Measurements from ENCODE around the gene GINS2. TPM values are rescaled to one million over a fixed set of nuclear protein-coding genes. Genes with fewer than 3 reads are reported as not detected.

Gene GINS2
- total RNA-seq (1 to 10 TPM in 3 of 7 donors, under 1 TPM in 4; 0.23 to 1.6 (median 0.95) TPM), polyA plus RNA-seq (1 to 10 TPM; 1.4 to 1.6 TPM)
- long read RNA-seq, donor 1, transcript GINS2-201 (5 exons, 2,673 nt), result major isoform, 8 of 8 reads
- long read RNA-seq, donor 1, partial matches to known transcripts, result 0 of 8 reads
- long read RNA-seq, donor 1, other reads (novel, unspliced or antisense), result 0 of 8 reads
- long read RNA-seq, donor 2, transcript GINS2-201 (5 exons, 2,673 nt), result major isoform, 56 of 56 reads
- long read RNA-seq, donor 2, partial matches to known transcripts, result 0 of 56 reads
- long read RNA-seq, donor 2, other reads (novel, unspliced or antisense), result 0 of 56 reads
- long read RNA-seq, donor 3, partial matches to known transcripts, result 0 of 2 reads
- long read RNA-seq, donor 3, other reads (novel, unspliced or antisense), result 0 of 2 reads

GRCh38 chr16:85688586-85689284 is at the start of gene GINS2:
Gene GINS2 (minus strand): TSS chr16:85688954. CDS start chr16:85688898, 56 bp downstream.
- Histone ChIP-seq H3K4me1 (ENCODE audit: insufficient read depth) (peaks cover 5% of the 10 kb centered on the region), H3K9me3 (no peaks in the 10 kb centered on the region), H3K4me3 (peak within 1 kb of the TSS; percentile 55), H3K27me3 (no peaks in the 10 kb centered on the region), H3K36me3 (no peaks in the 10 kb centered on the region), H3K27ac (no peak within 1 kb of the TSS)
- DNase-seq, result peak; percentile 86 to 91 (median 88)
- 1 to 2% (median 1%) methylated on average over 62 to 86 of the region's 86 CpGs for WGBS, 3 donors
- intact Hi-C loops (cut with DNase I), result no loop called here
- TF ChIP-seq POLR2A (IDR thresholded peaks at IDR 0.05) (no peak), EP300 (IDR thresholded peaks at IDR 0.05) (no peak)

GRCh38 chr16:85736921-85737320 is 48.2 kb upstream of the GINS2 start:
- Histone ChIP-seq H3K36me3 (no peaks in the 10 kb centered on the region), H3K9me3 (no peaks in the 10 kb centered on the region), H3K4me1 (ENCODE audit: insufficient read depth) (no peaks in the 10 kb centered on the region), H3K4me3 (no peak overlapping the region), H3K27ac (no peak overlapping the region), H3K27me3 (no peaks in the 10 kb centered on the region)
- TF ChIP-seq EP300 (IDR thresholded peaks at IDR 0.05), result no peak
- TF ChIP-seq POLR2A (IDR thresholded peaks at IDR 0.05), result no peak
- no peak for TF ChIP-seq CTCF (IDR thresholded peaks at IDR 0.05)
- whole genome bisulfite sequencing, 3 donors, result 86 to 93% (median 87%) methylated on average over 9 of the region's 9 CpGs
- DNase-seq, result no peak
- intact Hi-C loops (cut with DNase I), result no loop called here

GRCh38 chr16:85735946-85736345 is 47.2 kb upstream of the GINS2 start:
- Histone ChIP-seq H3K27me3 (no peaks in the 10 kb centered on the region), H3K4me3 (no peak overlapping the region), H3K9me3 (no peaks in the 10 kb centered on the region), H3K36me3 (no peaks in the 10 kb centered on the region), H3K27ac (no peak overlapping the region), H3K4me1 (ENCODE audit: insufficient read depth) (no peaks in the 10 kb centered on the region)
- intact Hi-C loops (cut with DNase I), result no loop called here
- TF ChIP-seq CTCF (IDR thresholded peaks at IDR 0.05), result no peak
- no peak for TF ChIP-seq POLR2A (IDR thresholded peaks at IDR 0.05)
- no peak for TF ChIP-seq EP300 (IDR thresholded peaks at IDR 0.05)
- no peak for DNase-seq
- 68 to 83% (median 69%) methylated on average over 6 of the region's 6 CpGs for WGBS, 3 donors

GRCh38 chr16:85735225-85735635 is 46.5 kb upstream of the GINS2 start:
- WGBS, 3 donors, result 83 to 89% (median 86%) methylated on average over 14 of the region's 14 CpGs

More at GRCh38 chr16:85735225-85735635, 46.5 kb upstream of the GINS2 start:
- H3K4me1 ChIP-seq (ENCODE audit: insufficient read depth), result no peaks in the 10 kb centered on the region
- H3K36me3 ChIP-seq, result no peaks in the 10 kb centered on the region
- H3K27ac ChIP-seq, result no peak overlapping the region
- no peaks in the 10 kb centered on the region for H3K27me3 ChIP-seq
- intact Hi-C loops (cut with DNase I), result no loop called here
- H3K9me3 ChIP-seq, result no peaks in the 10 kb centered on the region
- no peak overlapping the region for H3K4me3 ChIP-seq
- no peak for TF ChIP-seq POLR2A (IDR thresholded peaks at IDR 0.05)
- no peak for TF ChIP-seq CTCF (IDR thresholded peaks at IDR 0.05)
- TF ChIP-seq EP300 (IDR thresholded peaks at IDR 0.05), result no peak
- no peak for DNase-seq

All from ovary (tissue), 10 donors.